ENCODE measurements around the gene CTSO.

CTSO gene

DNA sequence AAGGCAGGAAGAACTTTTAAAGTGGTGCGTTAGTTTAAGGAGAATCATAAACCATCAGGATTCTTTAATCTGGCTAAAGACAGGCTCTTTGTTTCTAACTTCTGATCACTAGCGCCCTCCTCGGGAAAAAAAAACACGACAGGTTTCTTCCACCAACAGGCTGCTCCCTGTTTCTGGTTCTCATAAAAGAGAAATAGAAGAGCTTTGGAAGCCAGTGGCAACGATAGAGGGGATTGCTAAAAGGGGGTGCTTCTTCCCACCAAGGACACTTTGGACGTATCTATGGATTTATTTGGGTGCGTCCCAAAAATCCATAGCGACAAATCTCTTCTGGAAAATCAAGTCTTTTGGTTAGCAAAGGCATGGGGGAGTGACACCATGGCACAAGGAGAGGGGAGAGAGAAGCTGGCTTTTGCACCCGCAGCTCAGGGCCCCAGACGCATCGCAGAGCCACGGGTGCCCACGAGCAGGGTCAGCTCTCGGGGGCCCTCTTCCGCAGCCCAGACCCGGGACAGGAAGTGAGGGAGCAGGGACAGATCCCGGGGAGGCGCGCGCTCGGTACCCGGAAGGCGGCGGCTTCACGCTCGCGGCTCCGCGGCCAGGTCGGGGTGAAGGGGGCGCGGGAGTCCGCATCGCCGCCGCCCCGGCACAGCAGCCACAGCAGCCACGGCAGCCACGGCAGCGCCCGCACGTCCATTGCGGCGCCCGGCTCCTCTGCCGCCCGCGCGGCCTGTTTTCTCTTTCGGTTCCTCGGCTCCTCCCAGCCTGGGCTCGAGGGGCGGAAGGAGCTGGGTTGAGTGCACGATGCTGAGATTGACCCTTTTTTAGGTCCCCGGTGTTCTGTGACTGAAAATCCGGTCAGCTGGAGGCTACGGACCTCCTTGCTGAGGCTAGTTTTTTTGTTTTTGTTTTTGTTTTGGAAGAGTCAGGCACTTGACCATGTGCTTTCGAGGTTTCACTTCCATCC lies at the start of gene CTSO:
Gene CTSO, minus strand, starts transcription at position 716 of the 967 bp plus-strand sequence. Its CDS starts 19 bp downstream, at position 697.
- peak; percentile 24 for DNase-seq

DNA sequence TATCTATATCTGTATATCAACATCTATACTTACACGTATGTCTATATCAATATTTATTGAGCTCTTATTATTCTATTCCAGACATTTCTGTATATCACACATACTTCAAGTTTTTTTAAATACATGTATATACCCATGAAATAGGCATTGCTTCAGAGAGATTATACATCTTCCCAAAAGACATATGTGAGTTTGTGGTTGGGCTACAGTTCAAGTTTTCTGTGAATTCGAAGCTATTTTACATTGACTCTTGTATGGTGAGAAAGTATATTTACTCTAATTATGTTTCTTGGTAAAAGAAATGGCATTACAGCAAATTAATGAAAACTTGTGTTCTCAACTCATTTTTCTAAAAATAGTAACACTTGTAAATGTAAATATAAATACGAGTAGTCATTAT lies 46.8 kb upstream of the CTSO start:
- no peak for DNase-seq

DNA sequence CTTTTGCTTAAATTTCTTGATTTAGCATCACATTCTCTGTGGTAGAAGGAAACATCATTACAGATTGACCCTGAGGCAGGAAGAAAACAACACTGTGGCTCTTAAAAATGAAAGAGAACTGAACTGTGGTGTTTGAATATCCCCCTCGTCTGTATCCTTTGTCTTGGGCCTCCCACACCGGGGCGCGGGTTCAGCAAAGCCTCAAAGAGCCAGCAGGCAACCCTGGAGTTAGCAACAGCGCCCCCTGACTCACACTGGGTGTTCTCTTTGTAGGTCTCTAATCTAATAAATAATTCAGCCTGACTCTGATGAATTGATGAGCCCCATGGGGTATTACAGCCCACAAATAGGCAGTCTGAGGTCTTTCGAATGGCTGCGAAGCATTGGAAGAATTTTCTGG lies 46.1 kb upstream of the CTSO start:
- DNase-seq = no peak

DNA sequence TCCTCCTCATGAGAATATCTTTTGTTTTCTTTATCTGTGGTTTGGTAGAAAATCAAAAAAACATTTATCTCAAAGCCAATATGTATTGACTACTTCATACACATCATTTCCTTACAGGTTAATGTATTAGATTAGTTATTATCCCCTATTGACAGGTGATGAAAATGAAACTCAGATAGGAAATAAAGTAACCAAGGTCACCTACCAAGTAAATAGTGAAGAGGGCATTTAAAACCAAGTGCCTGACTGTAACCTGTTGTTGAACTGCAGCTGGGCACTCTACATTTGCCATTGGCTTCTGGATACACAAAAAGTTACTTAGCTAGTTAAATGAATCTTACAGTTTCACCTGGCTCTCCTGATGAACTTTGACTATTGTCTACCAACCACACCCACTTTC lies 41.4 kb upstream of the CTSO start:
- no peak for DNase-seq

DNA sequence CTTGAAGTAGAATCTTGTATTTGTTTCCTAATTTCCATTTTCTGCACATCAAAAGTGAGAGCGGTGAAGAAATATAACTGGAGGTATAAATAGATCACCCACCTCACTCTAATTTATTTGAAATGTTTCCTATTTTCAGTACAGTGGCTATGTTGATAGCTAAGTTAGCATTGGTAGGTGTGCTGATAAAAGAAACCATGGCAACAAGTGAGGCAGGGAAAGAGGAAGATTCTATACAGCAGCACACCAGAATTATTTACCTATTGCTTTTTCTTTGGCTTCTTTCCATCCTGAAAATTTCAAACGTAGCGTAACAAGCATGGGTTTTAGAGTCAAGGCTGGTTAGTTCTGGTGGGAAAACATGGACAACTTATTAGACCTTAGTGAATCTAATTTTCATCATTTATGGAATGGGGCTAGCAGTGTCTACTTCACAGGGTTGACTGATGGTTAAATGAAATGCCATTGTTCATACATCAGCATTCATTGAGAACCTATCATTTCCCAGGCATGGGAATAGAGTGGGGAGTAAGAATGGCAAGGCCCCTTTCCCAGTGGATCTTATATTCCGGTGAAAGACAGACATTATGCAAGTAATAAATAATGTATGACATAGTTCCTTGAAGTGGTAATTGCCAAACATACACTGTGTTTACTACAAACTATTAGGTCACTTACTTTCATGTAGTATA lies 30.6 kb upstream of the CTSO start:
- no peak for DNase-seq

- no peak for DNase-seq
Measured at GRCh38 chr4:155982736-155983385, 29.2 kb upstream of the CTSO start.

DNA sequence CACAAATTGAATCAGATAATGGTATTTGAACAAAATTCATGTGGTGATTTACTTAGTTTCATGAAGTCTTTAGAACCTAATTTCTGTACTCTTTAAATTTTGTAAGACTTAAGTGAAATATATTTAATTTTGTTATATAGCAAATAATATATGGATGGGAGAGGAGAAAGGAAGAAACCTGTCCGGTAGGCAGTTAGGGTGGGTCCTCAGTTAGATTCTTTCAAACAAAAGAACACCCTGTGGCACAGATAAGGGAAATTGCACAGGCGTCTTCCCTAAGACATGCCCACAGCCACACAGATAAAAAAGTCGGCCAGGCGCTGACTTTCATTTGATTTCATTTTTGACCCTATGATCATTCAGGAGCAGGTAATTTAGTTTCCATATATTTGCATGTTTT lies 25.1 kb upstream of the CTSO start:
- DNase-seq = no peak

GRCh38 chr4:155975511-155975910 lies 21.8 kb upstream of the CTSO start:
- no peak for DNase-seq

- no peak for DNase-seq
Measured at GRCh38 chr4:155974996-155975395, 21.3 kb upstream of the CTSO start.

DNA sequence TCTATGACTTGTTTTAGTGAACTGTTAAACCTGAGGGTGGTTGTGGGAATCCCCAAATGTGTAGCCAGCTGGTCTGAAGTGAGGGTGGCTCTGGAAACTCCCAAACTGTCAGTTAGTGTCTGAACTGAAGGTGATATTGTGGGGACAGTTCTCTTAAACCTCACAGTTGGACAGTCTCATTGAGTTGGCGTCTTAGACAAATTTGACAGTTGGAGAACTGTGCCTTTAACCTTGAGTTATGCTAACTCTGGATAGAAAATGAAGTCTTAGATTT lies 20.7 kb upstream of the CTSO start:
- no peak for DNase-seq

DNA sequence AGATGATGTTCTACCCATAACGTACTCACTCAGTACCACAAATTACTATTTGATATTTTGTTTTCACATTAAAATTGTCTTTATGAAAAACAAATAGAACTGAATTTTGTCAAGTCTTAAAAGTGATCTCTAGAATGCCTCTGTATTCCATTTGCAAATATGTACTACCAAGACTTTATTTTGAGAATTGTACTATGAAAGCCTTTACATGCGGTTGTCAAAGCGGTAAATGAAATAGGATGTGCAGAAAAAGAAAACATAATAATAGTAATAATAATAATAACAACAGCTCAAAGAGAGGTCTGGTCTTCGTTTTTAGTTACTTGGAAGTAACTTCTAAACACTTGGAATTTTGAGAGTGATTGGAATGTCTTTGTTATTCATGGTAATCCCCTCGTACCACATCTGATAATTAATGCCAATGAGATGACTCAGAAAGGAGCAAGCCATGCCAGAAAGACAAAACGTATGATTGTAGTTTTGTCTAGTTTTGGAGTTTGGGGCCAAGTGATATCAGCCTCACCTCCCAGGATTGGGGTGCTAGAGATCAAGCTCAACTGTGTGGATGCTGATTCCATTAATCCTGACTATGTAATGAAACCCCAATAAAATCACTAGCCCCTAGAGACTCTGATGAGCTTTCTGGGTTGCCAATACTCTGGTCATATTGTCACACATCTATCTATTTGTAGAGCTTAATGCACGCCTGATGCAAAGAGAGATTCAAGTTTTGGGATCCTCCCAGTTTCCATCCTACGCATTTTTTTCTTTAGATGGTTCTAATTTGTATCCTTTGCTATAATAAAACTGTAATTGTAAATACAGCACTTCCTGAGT lies 20.2 kb upstream of the CTSO start:
- DNase-seq = no peak

DNA sequence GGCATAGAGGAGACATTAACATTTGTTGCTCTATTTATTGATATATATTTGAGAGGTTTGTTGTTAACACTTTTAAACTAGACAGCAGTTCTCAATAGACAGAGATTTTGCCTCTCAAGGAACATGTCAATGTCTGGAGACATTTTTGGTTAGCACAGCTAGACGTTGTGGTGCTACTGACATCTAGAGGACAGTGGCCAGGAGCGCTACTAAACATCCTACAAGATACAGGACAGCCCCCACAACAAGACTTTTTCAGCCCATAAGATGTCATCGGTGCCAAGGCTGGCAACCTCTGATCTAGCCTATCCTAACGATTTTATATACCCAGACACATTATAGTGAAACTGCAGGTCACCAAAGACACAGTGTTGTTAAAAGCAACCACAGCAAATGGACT lies 18.4 kb upstream of the CTSO start:
- DNase-seq = no peak

DNA sequence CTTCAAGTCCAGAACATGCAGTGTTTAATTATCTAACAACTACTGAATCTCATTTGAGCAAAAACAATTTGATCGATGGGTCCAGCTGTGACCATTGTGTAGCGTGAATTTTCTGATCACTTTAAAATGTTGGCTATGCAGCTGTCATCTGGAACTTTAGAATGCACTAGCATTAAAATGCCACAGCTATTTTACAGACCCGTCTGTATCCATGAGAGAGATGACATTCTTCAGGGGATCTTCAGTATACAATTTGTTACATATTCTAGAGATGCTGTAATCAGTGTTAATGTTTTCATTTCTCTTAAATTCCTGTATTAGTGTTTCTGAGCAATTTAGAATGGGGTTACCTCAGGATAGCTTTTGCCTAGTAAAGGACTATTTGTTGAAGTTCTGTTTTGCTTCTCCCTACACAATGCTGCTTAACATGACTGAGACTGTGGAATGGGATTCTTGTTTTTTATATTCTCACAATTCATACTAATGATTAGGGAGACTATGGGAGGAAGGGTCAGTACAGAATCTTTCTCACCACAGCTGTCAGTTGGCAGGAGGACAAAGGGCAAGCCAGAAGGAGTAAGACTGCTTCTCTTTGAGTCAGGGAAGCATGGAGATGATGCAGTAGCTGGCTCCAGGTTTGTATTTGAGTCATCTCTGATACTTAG lies 13.2 kb upstream of the CTSO start:
- DNase-seq = no peak

DNA sequence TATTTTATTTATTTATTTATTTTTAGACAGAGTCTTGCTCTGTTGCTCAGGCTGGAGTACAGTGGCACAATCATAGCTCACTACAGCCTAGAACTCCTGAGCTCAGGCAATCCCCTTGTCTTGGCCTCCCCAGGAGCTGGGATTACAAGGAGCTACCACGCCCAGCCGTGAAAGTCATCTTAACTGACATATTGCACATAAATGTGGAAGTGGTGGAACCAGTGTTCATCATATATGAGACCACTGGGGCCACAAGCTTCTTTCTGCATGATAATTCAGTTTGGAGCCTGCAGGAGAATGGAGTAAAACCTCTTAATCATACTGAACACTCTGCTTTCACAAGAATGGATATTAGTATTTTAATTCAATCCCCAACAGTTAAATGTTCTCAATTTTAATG lies 12.5 kb upstream of the CTSO start:
- DNase-seq = no peak

GRCh38 chr4:155964016-155964891 lies 10.6 kb upstream of the CTSO start:
- DNase-seq = no peak

- DNase-seq = no peak
Measured at GRCh38 chr4:155962767-155963166, 9.1 kb upstream of the CTSO start.

DNA sequence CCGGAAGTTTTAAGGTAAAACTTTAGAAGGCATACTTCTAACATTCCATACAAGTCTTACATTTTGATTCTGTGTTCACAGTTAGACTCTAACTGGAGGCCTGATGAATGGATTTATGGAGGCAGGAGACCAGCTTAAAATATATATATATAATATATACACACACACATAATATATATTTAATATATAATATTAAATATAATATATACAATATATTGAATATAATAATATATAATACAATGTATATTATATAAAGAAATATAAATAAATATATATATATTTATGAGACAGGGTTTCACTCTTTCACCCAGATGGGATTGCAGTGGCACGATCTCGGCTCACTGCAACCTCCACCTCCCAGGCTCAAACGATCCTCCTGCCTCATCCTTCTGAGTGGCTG lies 7.9 kb upstream of the CTSO start:
- no peak for DNase-seq

- no peak for DNase-seq
Measured at GRCh38 chr4:155960522-155960921, 6.9 kb upstream of the CTSO start.

DNA sequence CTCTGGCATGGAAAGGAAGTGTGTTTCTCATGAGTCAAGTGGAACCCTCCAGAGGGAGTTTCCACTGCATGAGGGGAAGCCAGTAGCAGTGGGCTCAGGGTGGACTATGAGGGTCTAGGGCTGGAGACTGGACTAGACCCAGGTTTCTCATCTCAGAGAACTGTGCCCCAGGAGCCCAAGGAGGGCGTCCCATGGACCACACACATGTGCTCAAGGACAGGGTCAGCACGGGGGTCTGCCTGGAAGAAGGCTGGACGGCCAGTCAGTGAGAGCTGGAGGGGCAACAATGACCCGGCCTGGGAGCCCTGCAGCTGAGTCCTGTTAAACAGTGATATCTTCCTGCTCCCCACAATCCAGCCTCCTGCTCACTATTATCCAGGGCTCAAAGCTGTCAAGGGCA lies 5.8 kb upstream of the CTSO start:
- DNase-seq = no peak

DNA sequence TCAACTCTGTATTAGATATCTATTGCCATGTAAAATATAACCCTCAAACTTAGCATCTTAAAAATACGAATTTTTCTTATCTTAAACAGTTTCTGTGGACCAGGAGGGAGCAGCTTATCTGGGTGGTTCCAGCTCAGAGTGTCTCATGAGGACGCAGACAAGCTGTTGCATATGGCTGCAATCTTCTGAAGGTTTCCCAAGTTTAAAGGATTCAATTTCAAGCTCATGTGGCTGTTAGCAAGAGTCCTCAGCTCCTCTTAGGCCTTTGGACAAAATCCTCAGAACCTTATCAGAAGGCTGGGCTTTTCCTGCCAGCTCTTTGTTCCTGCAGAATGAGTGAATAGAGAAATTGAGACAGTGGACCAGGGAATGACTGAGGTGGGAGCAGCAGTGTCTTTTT lies 2.8 kb upstream of the CTSO start:
- no peak for DNase-seq

- no peak for DNase-seq
Measured at GRCh38 chr4:155954939-155955338, 1.3 kb upstream of the CTSO start.

All from NCI-H1105 (cell line).